ENCODE measurements around the gene SPRED3. TPM values are rescaled to one million over a fixed set of nuclear protein-coding genes. Genes with fewer than 3 reads are reported as not detected.

SPRED3 gene
- total and polyA plus RNA-seq, 8 donors, result 0.37 to 5.2 (median 0.96) TPM

DNA sequence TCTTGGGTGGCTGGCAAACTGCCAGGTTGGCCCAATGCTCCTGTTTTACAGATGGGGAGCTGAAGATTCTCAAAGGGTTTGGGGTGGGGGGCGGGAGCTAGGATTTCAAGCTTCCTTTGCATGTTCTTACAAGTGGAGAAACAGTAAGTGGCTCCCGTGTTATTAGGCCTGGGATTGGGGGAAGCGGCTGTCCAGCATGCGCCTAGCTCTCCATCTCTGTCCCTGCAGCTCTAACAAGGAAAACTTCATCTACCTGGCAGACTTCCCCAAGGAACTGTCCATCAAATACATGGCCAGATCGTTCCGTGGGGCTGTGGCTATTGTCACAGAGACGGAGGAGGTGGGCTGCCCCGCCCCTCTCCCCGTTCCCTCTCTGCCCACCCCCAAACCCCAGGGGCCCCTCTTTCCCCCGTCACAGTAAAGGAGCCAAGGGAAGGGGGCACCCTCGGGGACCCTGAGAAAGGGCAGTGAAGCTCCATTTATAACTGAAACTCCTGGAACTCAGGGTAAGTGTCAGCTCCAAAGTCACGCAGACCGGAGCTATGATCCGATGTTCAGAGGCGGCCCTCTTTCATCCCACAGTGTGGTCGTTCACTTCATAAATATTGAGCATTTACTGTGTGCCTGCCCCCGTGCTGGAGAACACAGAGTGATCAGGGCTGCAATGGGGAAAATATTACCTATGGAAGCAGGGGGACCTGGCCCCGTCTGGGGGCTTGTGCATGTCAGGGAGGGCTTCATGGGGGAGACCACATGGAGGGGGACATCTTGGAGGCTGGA, 29.1 kb upstream of the SPRED3 start:
- TF ChIP-seq, protein P1, sequence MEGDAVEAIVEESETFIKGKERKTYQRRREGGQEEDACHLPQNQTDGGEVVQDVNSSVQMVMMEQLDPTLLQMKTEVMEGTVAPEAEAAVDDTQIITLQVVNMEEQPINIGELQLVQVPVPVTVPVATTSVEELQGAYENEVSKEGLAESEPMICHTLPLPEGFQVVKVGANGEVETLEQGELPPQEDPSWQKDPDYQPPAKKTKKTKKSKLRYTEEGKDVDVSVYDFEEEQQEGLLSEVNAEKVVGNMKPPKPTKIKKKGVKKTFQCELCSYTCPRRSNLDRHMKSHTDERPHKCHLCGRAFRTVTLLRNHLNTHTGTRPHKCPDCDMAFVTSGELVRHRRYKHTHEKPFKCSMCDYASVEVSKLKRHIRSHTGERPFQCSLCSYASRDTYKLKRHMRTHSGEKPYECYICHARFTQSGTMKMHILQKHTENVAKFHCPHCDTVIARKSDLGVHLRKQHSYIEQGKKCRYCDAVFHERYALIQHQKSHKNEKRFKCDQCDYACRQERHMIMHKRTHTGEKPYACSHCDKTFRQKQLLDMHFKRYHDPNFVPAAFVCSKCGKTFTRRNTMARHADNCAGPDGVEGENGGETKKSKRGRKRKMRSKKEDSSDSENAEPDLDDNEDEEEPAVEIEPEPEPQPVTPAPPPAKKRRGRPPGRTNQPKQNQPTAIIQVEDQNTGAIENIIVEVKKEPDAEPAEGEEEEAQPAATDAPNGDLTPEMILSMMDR (IDR thresholded peaks at IDR 0.05), result no peak
- FAIRE-seq, result no peak
- no peaks in the 10 kb centered on the region for H3K9me3 ChIP-seq
- no peak overlapping the region for H3K4me3 ChIP-seq
- DNase-seq, result peak in 1 of 6 donors; percentile 20
- H3K27ac ChIP-seq, result no peak overlapping the region
- H3K36me3 ChIP-seq, result no peaks in the 10 kb centered on the region
- peaks cover 0 to 12% (median 0%) of the 10 kb centered on the region in 4 donors for H3K27me3 ChIP-seq
- no peak for ATAC-seq
- WGBS, 2 donors, result 35 to 45% methylated on average over 15 to 18 of the region's 18 CpGs
- H3K4me1 ChIP-seq, result peaks cover 0 to 2% (median 0%) of the 10 kb centered on the region in 3 donors
- intact Hi-C loops (cut with DNase I), result no loop called here

- intact Hi-C loops (cut with DNase I), result no loop called here
- TF ChIP-seq, protein P1 (IDR thresholded peaks at IDR 0.05), result no peak
- ATAC-seq (no peak), DNase-seq (no peak), FAIRE-seq (no peak)
- H3K4me3 ChIP-seq, result no peak overlapping the region
- H3K9me3 ChIP-seq, result no peaks in the 10 kb centered on the region
- H3K36me3 ChIP-seq, result no peaks in the 10 kb centered on the region
- H3K27ac ChIP-seq, result no peak overlapping the region
- peaks cover 0 to 2% (median 0%) of the 10 kb centered on the region in 3 donors for H3K4me1 ChIP-seq
- 65 to 69% methylated on average over 9 of the region's 9 CpGs for WGBS, 2 donors
- peaks cover 0 to 12% (median 0%) of the 10 kb centered on the region in 4 donors for H3K27me3 ChIP-seq
These were observed 28.1 kb upstream of the SPRED3 start for GRCh38 chr19:38360351-38360750.

DNA sequence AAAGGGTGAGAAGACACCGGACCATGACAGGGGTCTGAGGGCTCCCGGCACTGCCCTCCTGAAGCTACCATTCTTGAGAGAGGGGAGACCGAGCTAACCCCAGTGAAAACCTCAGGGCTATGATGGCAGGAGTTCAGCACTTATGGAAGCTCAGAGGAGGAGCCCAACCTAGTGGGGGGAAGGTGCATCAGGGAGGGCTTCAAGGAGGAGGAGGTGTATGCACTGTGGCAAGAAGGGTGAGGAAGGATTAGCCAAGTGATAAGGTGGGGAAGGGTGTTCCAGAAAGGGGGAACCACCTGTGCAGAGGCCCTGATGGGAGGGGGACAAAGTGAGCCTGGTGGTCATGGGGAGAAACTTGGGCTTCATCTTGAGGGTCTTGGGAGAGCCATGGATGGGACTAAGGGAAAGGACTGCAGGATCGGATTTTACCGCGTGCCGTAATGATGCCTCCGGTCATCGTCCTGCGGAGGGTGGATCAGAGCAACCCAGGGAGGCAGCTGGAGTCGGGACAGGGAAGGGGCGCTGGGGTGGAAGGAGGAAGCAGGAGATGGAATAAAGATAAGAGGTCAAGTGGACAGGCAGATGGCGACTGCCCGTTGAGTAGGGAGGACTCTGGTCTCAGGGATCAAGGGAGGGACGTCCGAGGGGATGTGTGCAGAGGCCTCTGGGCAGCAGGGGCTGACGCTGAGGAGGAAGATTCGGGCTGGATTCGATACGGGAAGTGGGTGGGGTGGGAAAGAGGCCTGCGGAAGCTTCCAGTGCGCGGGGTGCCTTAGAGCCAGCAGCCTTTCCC, 27.5 kb upstream of the SPRED3 start:
- FAIRE-seq (no peak), ATAC-seq (peak in 3 of 4 donors; percentile 2 to 7 (median 4)), DNase-seq (no peak)
- WGBS, 2 donors, result 19 to 24% methylated on average over 19 to 23 of the region's 23 CpGs
- no peaks in the 10 kb centered on the region for H3K9me3 ChIP-seq
- H3K36me3 ChIP-seq, result no peaks in the 10 kb centered on the region
- H3K27ac ChIP-seq, result no peak overlapping the region
- H3K27me3 ChIP-seq, result peaks cover 0 to 12% (median 0%) of the 10 kb centered on the region in 4 donors
- TF ChIP-seq, protein P1 (IDR thresholded peaks at IDR 0.05), result no peak
- peaks cover 0 to 2% (median 0%) of the 10 kb centered on the region in 3 donors for H3K4me1 ChIP-seq
- H3K4me3 ChIP-seq, result peak overlapping the region; percentile 34 to 76 (median 52)
- intact Hi-C loops (cut with DNase I), result no loop called here

- FAIRE-seq (no peak), DNase-seq (peak; percentile 63 to 91 (median 80)), ATAC-seq (peak; percentile 86 to 95 (median 92))
- Histone ChIP-seq H3K4me3 (peak overlapping the region; percentile 34 to 76 (median 52)), H3K27ac (no peak overlapping the region), H3K36me3 (no peaks in the 10 kb centered on the region), H3K9me3 (no peaks in the 10 kb centered on the region), H3K27me3 (peaks cover 0 to 12% (median 0%) of the 10 kb centered on the region in 4 donors), H3K4me1 (peaks cover 0 to 2% (median 0%) of the 10 kb centered on the region in 3 donors)
- intact Hi-C loops (cut with DNase I), result no loop called here
- TF ChIP-seq, protein P1 (IDR thresholded peaks at IDR 0.05), result no peak
- 0% methylated on average over 33 to 37 of the region's 37 CpGs for WGBS, 2 donors
These were observed 26.8 kb upstream of the SPRED3 start for GRCh38 chr19:38361633-38362075.
